ENCODE measurements around the gene ABCC1.

DNA sequence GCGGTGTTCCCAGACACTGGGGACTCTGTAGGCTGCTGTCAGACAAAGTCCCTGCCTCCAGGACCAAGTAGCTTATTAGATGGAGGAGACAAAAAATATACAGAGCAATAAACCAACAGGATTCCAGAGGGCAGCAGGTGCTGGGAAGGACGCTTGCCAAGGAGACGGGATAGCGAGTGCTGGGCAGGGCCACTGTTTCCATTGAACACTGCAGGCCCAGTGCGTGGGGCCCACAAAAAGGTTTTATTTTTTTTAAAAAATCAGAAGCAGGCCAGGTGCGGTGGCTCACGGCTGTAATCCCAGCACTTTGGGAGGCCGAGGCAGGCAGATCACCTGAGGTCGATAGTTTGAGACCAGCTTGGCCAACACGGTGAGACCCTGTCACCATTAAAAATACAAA is 189.6 kb downstream of the ABCC1 start:
- TF ChIP-seq CTCF (conservative IDR thresholded peaks at IDR 0.05; ENCODE audit: low read length) (no peak), EZH2phosphoT487 (IDR thresholded peaks at IDR 0.05; ENCODE audit: borderline replicate concordance) (no peak)

All from Loucy (cell line).